HEK293T (cell line): Measurements from ENCODE around the gene KNSTRN.

ENCODE experiments used
- FOXM1 ChIP-seq: fragments of 450-650 bp; IDR thresholded peaks from 2 replicates; pipeline ENCODE4 v1.6.1; 2017; ENCODE audit warnings: mild to moderate bottlenecking, borderline replicate concordance
- LEF1 ChIP-seq: fragments of 450-650 bp; IDR thresholded peaks from 2 replicates; pipeline ENCODE4 v1.6.1; 2017; ENCODE audit warnings: mild to moderate bottlenecking, borderline replicate concordance
- SP1 ChIP-seq: fragments of 450-650 bp; IDR thresholded peaks from 2 replicates; pipeline ENCODE4 v1.6.1; 2017
- SUZ12 ChIP-seq: fragments of 450-650 bp; IDR thresholded peaks from 2 replicates; pipeline ENCODE4 v1.6.1; 2016; ENCODE audit warnings: mild to moderate bottlenecking

DNA sequence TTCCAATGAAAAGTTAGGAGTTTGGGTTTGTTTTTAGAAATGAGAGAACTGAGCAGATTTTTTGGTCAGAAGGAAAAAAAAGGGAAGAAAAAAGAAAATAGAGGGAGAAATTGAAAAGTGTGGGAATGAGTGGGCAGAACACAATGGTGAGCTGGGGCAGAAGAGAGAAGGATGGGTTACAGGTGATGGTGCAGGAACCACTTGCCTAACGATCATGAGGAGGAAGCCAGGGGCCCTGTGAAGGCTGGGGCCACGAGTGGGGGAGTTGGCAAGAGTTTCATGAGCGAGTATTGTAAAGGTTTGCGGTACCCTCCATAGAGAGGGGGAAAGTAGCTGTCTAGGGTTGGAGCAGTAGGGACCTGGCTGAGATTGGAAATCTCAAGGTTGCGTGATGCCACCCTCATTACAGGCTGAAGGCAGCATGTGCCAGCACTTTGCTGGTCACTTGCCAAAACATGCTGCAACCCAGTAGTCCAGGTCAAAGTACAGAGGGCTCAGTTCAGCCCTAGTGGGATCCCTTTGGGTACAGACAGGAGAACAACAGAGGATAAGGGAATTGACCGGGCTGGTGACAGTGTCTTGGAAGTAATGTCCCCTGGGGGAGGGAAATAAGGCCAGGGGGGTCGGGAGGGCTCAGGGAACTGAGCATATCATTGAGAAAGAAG is 29.7 kb downstream of the KNSTRN start:
- TF ChIP-seq SUZ12 = no peak
- no peak for TF ChIP-seq SP1
- no peak for TF ChIP-seq LEF1
- no peak for TF ChIP-seq FOXM1
